Effector memory CD4-positive, alpha-beta T cell (primary cell): ENCODE measurements around the gene CSK.
A peak's percentile ranks its signal among the peaks of the same experiment; 100 is the strongest.

Source experiments
- DNase-seq, 3 donors: peaks; one replicate each; pipeline ENCODE4 v3.0.0-alpha.2; 2020
- H3K27ac ChIP-seq: 2 replicates; pipeline ENCODE4 v1.7.0; 2013; ENCODE audit warnings: mild to moderate bottlenecking, low read length, moderate library complexity; ENCODE audit not compliant: insufficient read depth, poor library complexity, severe bottlenecking
- H3K27me3 ChIP-seq: replicated peaks from 2 replicates; pipeline ENCODE4 v1.7.0; 2013; ENCODE audit warnings: mild to moderate bottlenecking, low read length; ENCODE audit not compliant: insufficient read depth, control insufficient read depth, poor library complexity, severe bottlenecking
- H3K36me3 ChIP-seq: 2 replicates; pipeline ENCODE4 v1.7.0; 2013; ENCODE audit warnings: mild to moderate bottlenecking, low read length, moderate library complexity; ENCODE audit not compliant: control insufficient read depth, insufficient read depth
- H3K4me1 ChIP-seq: 2 replicates; pipeline ENCODE4 v1.7.0; 2013; ENCODE audit warnings: low read length, mild to moderate bottlenecking; ENCODE audit not compliant: control insufficient read depth, insufficient read depth, poor library complexity, severe bottlenecking
- H3K4me3 ChIP-seq: 2 replicates; pipeline ENCODE4 v1.7.0; 2013; ENCODE audit warnings: low read length, low read depth, mild to moderate bottlenecking; ENCODE audit not compliant: insufficient read depth, poor library complexity, severe bottlenecking
- H3K9me3 ChIP-seq: 2 replicates; pipeline ENCODE4 v1.7.0; 2013; ENCODE audit warnings: mild to moderate bottlenecking, low read length, moderate library complexity; ENCODE audit not compliant: control insufficient read depth

Gene CSK

DNA sequence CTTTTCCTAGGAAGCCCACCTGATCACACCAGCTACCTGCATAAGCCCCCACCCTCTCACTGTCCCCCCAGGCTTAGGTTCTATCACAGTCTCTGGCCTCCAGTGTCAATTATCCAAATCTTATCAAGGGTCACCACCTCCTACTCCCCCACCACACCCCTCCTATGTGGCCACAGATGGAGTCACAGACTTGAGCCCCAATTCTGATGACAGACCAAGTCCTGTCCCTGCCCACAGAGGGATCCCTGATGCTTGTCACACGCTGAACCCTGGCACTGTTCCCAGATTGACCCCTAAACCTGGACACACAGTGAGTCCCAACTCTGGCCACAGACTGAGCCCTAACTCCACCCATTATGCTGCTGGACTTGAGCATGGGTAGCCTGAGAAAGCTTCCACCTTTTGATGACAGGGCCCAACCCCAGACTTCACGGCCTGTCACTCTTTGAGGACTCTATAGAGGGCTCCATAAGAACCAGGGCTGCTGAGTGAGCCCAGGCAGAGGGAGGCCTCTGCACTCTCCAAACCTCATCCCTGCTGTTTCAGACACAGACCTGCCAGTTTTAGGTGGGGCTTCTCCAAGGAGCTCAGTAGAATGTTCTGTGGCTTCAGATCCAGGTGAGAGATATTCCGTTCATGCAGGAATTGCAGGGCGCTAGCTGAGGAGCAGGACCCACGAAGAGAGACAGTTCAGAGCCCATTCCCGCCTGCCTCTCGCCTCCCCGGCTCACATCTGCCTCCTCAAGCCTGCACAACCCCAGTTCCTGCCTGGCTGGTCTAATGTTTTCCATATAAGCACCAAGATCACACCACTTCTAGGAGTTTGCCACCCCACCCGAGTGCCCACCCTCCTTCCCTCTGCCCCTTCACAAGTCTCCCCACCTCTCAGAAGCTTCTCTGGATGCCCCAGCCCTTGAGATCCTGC lies 59.2 kb downstream of the CSK start:
- Histone ChIP-seq H3K4me3 (no peak overlapping the region), H3K9me3 (no peaks in the 10 kb centered on the region), H3K36me3 (peaks cover 43% of the 10 kb centered on the region), H3K27ac (no peak overlapping the region), H3K27me3 (no peaks in the 10 kb centered on the region), H3K4me1 (peaks cover 38% of the 10 kb centered on the region)
- DNase-seq, result no peak

DNA sequence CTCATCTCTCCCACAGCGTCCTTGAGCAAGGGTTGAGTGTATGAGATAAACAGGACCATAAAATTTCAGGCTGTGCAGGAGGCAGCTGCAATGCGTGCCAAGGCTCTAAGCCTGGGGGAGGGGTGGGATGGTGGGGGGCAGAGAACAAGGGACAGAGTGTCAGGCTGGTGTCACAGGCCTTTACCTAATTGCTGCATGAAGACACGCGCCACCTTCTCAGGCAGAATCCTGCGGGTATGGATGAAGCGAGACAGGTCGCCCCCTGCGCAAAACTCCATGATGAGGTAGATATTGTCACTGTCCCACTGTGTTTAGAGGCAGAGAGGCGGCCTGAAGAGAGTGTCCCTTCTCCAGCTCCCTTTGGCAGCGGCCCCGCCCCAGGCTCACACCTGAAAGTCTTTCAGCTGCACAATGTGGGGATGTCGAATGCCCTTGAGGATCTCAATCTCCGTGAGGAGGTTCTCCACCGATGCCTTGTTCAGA lies 60.1 kb downstream of the CSK start:
- Histone ChIP-seq H3K4me1 (peaks cover 38% of the 10 kb centered on the region), H3K4me3 (peak overlapping the region; percentile 88), H3K36me3 (peaks cover 38% of the 10 kb centered on the region)

DNA sequence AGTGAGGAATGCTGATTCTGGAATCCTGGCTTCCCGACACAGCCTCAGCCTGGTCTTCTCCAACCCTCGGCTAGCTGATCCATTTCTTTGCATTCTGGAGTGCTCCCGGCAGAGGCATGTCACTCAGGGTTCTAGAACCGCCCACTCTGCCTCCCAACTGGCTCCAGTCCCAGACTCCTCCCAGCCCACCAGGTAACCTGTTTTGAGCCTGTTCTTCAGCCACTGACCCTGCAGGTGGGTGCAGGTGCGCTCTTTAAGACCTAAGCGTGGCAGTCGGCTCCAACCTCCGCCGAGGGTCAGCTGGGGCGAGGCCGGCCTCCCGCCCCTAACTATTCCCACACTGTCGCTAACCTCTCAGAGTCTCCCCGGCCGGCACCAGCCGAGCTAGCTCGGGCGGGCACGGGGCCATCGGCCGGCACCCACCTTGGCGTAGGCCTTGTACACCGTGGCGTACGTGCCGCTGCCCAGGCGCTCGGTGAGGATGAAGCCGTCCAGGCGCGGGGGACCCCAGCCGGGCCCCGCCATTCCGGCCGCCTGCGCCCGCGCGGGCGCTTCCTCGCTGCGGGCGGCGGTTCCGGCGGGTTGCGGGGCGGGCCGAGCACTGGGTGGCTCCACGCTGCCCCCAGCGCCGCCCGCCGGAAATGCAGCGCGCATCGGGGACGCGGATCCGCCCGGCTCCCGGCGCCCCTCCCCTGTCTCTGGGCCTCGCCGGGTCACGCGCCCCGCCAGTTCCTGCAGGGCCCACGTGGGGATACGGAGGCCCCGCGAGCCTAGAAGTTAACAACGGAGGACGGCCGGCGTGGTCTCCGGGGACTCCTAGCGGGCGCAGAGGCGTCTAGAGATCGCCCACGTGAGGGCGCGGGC lies 60.9 kb downstream of the CSK start, which contains the start of gene ULK3:
Gene ULK3 (minus strand): TSS at position 576 of the 864 bp plus-strand sequence. CDS start 51 bp downstream, at position 525.
- peak within 1 kb of the TSS; percentile 73 for H3K27ac ChIP-seq
- peak; percentile 87 to 89 (median 87) for DNase-seq
- H3K36me3 ChIP-seq, result peaks cover 36% of the 10 kb centered on the region
- peaks cover 38% of the 10 kb centered on the region for H3K4me1 ChIP-seq
- H3K27me3 ChIP-seq, result no peaks in the 10 kb centered on the region
- no peaks in the 10 kb centered on the region for H3K9me3 ChIP-seq
- H3K4me3 ChIP-seq, result peak within 1 kb of the TSS; percentile 88

More for the DNA sequence above, 60.1 kb downstream of the CSK start:
- DNase-seq, result no peak
- H3K27me3 ChIP-seq, result no peaks in the 10 kb centered on the region
- no peaks in the 10 kb centered on the region for H3K9me3 ChIP-seq
- H3K27ac ChIP-seq, result no peak overlapping the region

DNA sequence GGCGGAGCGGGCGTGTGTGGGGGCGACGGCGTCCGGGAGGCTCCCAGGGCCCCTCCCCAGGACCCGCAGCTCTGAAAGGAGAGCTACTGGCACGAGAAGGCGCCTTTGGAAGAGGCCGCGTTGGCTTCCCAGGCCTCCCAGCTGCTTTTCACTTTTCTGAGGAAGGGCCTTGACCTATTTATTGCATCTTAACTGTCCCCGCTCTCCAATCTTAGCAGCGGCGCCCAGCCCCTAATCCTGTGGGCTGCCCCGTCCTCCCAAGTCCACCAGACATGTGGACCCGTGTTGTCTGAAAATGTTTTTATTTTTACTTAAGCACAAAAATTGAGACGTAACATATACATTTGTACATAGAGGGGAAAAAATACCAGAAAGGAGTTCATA lies 61.6 kb downstream of the CSK start:
- no peaks in the 10 kb centered on the region for H3K9me3 ChIP-seq
- DNase-seq, result no peak
- peak overlapping the region; percentile 73 for H3K27ac ChIP-seq
- no peaks in the 10 kb centered on the region for H3K27me3 ChIP-seq
- peaks cover 38% of the 10 kb centered on the region for H3K4me1 ChIP-seq
- peak overlapping the region; percentile 38 for H3K4me3 ChIP-seq
- H3K36me3 ChIP-seq, result peaks cover 37% of the 10 kb centered on the region

DNA sequence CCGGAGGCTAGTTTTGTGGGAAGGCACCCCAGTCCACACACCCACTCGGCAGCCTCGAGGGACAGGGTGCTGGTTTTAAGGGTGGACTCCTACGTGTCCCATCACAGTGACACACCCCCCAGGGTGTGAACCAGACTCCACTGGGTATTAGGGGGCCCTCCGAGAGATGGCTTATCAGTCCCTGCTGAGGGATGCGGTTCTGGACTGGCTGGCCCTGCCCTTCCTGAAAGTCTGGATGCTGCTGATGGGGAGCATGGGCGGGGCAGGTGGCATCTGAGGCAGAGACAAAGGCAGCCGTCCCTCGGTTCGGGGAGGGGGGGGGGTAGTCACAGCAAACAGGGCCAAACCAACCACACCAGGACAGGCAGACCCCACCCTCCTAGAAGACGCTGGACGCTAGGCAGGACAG lies 62.0 kb downstream of the CSK start:
- Histone ChIP-seq H3K27me3 (no peaks in the 10 kb centered on the region), H3K36me3 (peaks cover 35% of the 10 kb centered on the region), H3K4me3 (peak overlapping the region; percentile 38), H3K4me1 (peaks cover 38% of the 10 kb centered on the region), H3K9me3 (no peaks in the 10 kb centered on the region), H3K27ac (peak overlapping the region; percentile 73)
- peak in 2 of 3 donors; percentile 3 to 9 for DNase-seq

DNA sequence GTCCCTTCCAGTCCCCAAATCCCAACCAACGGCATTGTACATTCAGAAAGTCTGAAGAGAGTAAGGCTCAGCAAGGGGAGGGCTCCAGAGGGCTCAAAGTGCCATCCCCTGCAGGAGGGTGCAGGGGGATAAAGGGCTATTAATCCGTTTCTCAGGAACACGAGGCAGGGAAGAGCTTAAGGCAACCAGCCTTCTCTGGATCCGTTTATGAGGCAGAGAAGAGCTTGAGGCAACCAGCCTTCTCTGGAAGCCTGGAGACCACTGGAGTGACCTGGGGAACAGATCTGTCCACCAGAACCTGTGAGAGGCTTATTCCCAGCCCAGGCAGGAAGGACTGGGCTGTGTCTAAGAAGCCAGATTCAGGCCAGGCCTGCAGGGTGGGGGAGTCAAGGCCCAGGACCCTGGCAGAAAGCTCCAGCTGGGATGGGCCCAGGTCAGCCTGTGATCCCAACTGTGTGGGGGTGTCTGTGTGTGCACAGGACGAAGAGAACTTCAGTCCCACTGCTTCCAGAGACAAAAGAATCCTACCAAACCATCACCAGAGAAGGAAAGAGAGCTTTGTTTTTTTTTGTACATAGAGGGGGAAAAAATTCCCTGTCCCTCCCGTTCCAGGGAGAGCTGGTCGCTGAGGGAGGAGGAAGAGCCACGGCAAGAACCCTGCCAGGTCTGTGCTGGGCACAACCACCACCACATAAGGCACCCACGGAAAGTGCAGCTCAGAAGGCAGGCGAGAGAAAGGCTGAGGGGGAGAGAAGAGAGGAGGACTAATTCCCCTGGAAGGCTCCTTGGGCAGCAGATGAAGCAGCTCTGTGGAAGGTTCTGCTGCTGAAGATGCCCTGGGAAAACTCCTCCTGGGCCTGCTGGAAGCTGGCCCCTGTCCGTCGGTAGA lies 62.7 kb downstream of the CSK start:
- Histone ChIP-seq H3K4me3 (no peak overlapping the region), H3K9me3 (no peaks in the 10 kb centered on the region), H3K27ac (peak overlapping the region; percentile 73), H3K27me3 (no peaks in the 10 kb centered on the region), H3K36me3 (peaks cover 29% of the 10 kb centered on the region), H3K4me1 (peaks cover 38% of the 10 kb centered on the region)
- no peak for DNase-seq

DNA sequence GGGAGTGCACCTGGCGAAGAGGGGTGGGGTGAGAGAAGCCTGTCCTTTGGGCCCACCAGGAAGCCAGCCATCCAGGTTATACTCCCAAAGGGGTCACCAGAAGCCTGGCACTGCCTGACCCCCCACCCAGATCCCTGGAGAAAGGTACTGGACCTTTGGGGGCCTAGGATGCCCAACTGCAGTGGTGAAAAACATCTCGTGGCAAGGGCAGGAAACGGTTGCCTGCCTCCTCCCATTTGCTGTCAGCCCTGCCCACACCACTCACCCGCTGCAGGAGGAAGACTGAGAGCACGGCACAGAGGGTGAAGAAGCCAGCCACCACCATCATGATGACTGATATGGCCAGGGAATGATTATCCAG lies 63.3 kb downstream of the CSK start:
- H3K9me3 ChIP-seq, result no peaks in the 10 kb centered on the region
- no peaks in the 10 kb centered on the region for H3K27me3 ChIP-seq
- H3K36me3 ChIP-seq, result peaks cover 34% of the 10 kb centered on the region
- peak overlapping the region; percentile 73 for H3K27ac ChIP-seq
- peak in 1 of 3 donors; percentile 31 for DNase-seq
- H3K4me3 ChIP-seq, result no peak overlapping the region
- H3K4me1 ChIP-seq, result peaks cover 38% of the 10 kb centered on the region

DNA sequence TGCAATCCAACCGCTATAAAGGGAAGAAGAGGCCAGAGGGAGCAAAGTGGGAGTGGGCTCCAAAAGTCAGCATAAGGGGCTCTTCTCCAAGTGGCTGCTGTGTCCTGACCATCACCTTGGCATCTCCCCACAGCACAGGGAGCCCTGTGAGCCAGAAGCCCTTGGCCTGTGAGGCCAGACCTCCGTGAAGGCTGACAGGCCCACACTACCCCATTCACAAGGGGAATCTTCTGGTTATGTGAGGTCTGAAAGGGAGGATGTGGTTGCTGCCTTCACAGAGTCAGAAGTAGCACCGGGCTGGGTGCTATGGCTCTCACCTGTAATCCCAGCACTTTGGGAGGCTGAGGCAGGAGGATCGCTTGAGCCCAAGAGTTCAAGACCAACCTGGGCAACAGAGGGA lies 63.7 kb downstream of the CSK start:
- DNase-seq, result no peak
- Histone ChIP-seq H3K36me3 (peaks cover 34% of the 10 kb centered on the region), H3K27me3 (no peaks in the 10 kb centered on the region), H3K4me3 (no peak overlapping the region), H3K9me3 (no peaks in the 10 kb centered on the region), H3K27ac (peak overlapping the region; percentile 73), H3K4me1 (peaks cover 38% of the 10 kb centered on the region)

DNA sequence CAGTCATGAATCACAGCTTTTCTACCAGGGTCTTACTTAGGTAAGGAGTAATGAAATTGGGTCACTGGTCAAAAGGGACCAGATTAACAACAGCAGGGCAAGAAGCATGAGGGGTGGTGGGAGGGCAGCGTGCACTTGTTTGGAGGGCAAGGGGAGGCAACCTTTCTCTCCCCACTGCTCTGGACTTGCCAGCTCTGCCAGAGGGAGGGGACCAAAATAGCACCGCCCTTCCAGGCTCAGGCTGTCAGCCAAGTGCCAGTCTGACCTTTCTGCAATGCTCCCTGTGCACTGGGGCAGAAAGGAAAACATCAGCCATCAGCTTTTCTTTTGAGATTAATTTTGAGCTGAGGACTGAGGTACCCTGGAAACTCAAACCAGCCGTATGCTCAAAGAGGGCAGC lies 65.6 kb downstream of the CSK start:
- Histone ChIP-seq H3K36me3 (peaks cover 45% of the 10 kb centered on the region), H3K4me1 (peaks cover 29% of the 10 kb centered on the region), H3K27ac (no peak overlapping the region), H3K27me3 (no peaks in the 10 kb centered on the region), H3K4me3 (no peak overlapping the region), H3K9me3 (no peaks in the 10 kb centered on the region)
- no peak for DNase-seq
